PC-3 (cell line): ENCODE results near the gene BRD3. TPM values are rescaled to one million over a fixed set of nuclear protein-coding genes. Genes with fewer than 3 reads are reported as not detected.

Source experiments
- ATAC-seq: fragments of 200-7000 bp; cut with Tn5 transposase; 2 replicates; pipeline ENCODE4 v1.9.1; 2020; ENCODE audit warnings: mild to moderate bottlenecking, moderate library complexity
- BruUV-seq: library from RNA; stranded (reverse); fragments of 400-500 nt; replicated peaks from 2 replicates; lab custom pipeline; 2021; lab: Mats Ljungman, UMichigan
- CTCF ChIA-PET: fragments of 300-600 bp; sonication (Branson Sonifier 250); formaldehyde crosslinking; loops from one replicate; lab custom pipeline; 2022; ENCODE audit warnings: antibody characterized with exemption; lab: Charles Lee
- POLR2A ChIA-PET: fragments of 300-600 bp; sonication (Branson Sonifier 250); formaldehyde crosslinking; loops from one replicate; lab custom pipeline; 2022; ENCODE audit warnings: antibody characterized with exemption; ENCODE audit not compliant: unreplicated experiment; lab: Charles Lee
- DNase-seq: peaks from one replicate; pipeline ENCODE4 v3.0.0-alpha.2; 2015
- H2AFZ ChIP-seq: fragments of 300-600 bp; sonication (generic); 2 replicates; pipeline ENCODE4 v1.6.0; 2016; ENCODE audit warnings: antibody characterized with exemption, low read length
- H3F3A ChIP-seq: fragments of 300-600 bp; sonication (generic); one replicate; pipeline ENCODE4 v1.6.0; 2017; ENCODE audit warnings: antibody characterized with exemption, low read length, control low read depth, mild to moderate bottlenecking; ENCODE audit not compliant: unreplicated experiment
- H3K27ac ChIP-seq: fragments of 300-600 bp; sonication (generic); 2 replicates; pipeline ENCODE4 v1.5.1; 2016; ENCODE audit warnings: mild to moderate bottlenecking, low read length
- H3K27me3 ChIP-seq: fragments of 300-600 bp; sonication (generic); 2 replicates; pipeline ENCODE4 v1.6.1; 2016; ENCODE audit warnings: low read length, mixed read lengths
- H3K36me3 ChIP-seq: fragments of 300-600 bp; sonication (generic); 2 replicates; pipeline ENCODE4 v1.6.1; 2016; ENCODE audit warnings: low read depth, mixed run types, low read length, mixed read lengths
- H3K4me1 ChIP-seq: fragments of 300-600 bp; sonication (generic); 2 replicates; pipeline ENCODE4 v1.5.1; 2016; ENCODE audit warnings: low read length; ENCODE audit not compliant: insufficient read depth
- H3K4me2 ChIP-seq: fragments of 300-600 bp; sonication (generic); 2 replicates; pipeline ENCODE4 v1.6.0; 2016; ENCODE audit warnings: low read length
- H3K4me3 ChIP-seq: fragments of 300-600 bp; sonication (generic); 2 replicates; pipeline ENCODE4 v1.5.1; 2016; ENCODE audit warnings: mild to moderate bottlenecking, low read length, mixed read lengths
- H3K79me2 ChIP-seq: fragments of 300-600 bp; sonication (generic); 2 replicates; pipeline ENCODE4 v1.6.1; 2017; ENCODE audit warnings: low read length, mixed read lengths
- H3K9ac ChIP-seq: fragments of 300-600 bp; sonication (generic); 2 replicates; pipeline ENCODE4 v1.6.0; 2016; ENCODE audit warnings: mild to moderate bottlenecking, low read length
- H3K9me2 ChIP-seq: fragments of 300-600 bp; sonication (generic); replicated peaks from 2 replicates; pipeline ENCODE4 v1.6.1; 2016; ENCODE audit warnings: mixed run types, low read length, mixed read lengths
- H3K9me3 ChIP-seq: fragments of 300-600 bp; sonication (generic); 2 replicates; pipeline ENCODE4 v1.6.1; 2016; ENCODE audit warnings: low read length, mixed read lengths
- H4K20me1 ChIP-seq: fragments of 300-600 bp; sonication (generic); 2 replicates; pipeline ENCODE4 v1.6.1; 2016; ENCODE audit warnings: low read length, mixed read lengths
- EZH2 ChIP-seq: fragments of 300-600 bp; sonication (generic); IDR thresholded peaks from one replicate; pipeline ENCODE4 v1.6.1; 2017; ENCODE audit warnings: antibody characterized with exemption, mild to moderate bottlenecking, low read length; ENCODE audit not compliant: unreplicated experiment
- EZH2phosphoT487 ChIP-seq: fragments of 300-600 bp; sonication (generic); IDR thresholded peaks from 2 replicates; pipeline ENCODE4 v1.6.1; 2018; ENCODE audit warnings: mild to moderate bottlenecking, antibody characterized with exemption, low read length, borderline replicate concordance
- intact Hi-C: fragments of 100-400 bp; cut with micrococcal nuclease; formaldehyde crosslinking; loops from 2 replicates; pipeline ENCODE4 v1.9.0; 2023
- total RNA-seq: library from RNA; depleted of rRNA; stranded (reverse); fragments of >200 nt; gene quantifications from 2 replicates; pipeline ENCODE4 v1.2.3, GENCODE V29; 2014
- TF ChIP-seq, protein P1 (sequence below): fragments of 300-600 bp; sonication (generic); conservative IDR thresholded peaks from 2 replicates; pipeline ENCODE4 v1.5.1; 2017; ENCODE audit warnings: antibody characterized with exemption, low read depth, mild to moderate bottlenecking, low read length

BRD3 gene
- total RNA-seq, 1 experiment from 2014 or later, result 5.5 TPM

DNA sequence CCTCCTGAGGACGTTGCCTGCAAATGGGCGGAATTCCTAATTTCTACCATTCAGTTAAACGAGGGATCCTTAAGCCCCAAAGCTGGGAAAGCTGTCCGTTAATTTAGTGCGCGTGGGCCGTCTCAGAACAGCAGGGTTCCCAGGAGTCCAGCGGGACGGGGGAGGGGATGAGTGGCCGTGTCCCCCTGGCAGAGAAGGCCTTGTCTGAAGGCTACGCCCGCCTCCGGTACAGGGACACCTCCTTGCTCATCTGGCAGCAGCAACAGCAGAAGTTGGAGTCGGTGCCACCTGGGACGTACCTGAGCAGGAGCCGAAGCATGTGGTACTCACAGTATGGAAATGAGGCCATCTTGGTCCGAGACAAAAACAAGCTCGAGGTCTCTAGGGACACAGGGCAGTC lies 41.2 kb downstream of the BRD3 start:
- Histone ChIP-seq H3K4me3 (no peak overlapping the region), H3K4me2 (peak overlapping the region; percentile 89; the same call in 1 of the 2 replicates), H3K9me3 (no peaks in the 10 kb centered on the region), H3K79me2 (no peaks in the 10 kb centered on the region), H3K36me3 (no peaks in the 10 kb centered on the region), H3K4me1 (peaks cover 4% of the 10 kb centered on the region), H4K20me1 (no peaks in the 10 kb centered on the region), H3K9me2 (no peaks in the 10 kb centered on the region), H3K9ac (no peak overlapping the region), H3K27ac (no peak overlapping the region), H3K27me3 (no peaks in the 10 kb centered on the region), H3F3A (no peaks in the 10 kb centered on the region), H2AFZ (no peak overlapping the region)
- intact Hi-C loops, result no loop called here
- TF ChIP-seq EZH2 (no peak), EZH2phosphoT487 (no peak)
- TF ChIP-seq, protein P1, sequence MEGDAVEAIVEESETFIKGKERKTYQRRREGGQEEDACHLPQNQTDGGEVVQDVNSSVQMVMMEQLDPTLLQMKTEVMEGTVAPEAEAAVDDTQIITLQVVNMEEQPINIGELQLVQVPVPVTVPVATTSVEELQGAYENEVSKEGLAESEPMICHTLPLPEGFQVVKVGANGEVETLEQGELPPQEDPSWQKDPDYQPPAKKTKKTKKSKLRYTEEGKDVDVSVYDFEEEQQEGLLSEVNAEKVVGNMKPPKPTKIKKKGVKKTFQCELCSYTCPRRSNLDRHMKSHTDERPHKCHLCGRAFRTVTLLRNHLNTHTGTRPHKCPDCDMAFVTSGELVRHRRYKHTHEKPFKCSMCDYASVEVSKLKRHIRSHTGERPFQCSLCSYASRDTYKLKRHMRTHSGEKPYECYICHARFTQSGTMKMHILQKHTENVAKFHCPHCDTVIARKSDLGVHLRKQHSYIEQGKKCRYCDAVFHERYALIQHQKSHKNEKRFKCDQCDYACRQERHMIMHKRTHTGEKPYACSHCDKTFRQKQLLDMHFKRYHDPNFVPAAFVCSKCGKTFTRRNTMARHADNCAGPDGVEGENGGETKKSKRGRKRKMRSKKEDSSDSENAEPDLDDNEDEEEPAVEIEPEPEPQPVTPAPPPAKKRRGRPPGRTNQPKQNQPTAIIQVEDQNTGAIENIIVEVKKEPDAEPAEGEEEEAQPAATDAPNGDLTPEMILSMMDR, result no peak
- BruUV-seq, result no TSS peak
- ChIA-PET CTCF (no interaction called here), POLR2A (interaction anchor here (0.6 kb wide), 1 partner anchor 253 kb away, joined by 4 read pairs; no protein-coding TSS in a partner anchor)
- DNase-seq, result no peak
- no peak for ATAC-seq

DNA sequence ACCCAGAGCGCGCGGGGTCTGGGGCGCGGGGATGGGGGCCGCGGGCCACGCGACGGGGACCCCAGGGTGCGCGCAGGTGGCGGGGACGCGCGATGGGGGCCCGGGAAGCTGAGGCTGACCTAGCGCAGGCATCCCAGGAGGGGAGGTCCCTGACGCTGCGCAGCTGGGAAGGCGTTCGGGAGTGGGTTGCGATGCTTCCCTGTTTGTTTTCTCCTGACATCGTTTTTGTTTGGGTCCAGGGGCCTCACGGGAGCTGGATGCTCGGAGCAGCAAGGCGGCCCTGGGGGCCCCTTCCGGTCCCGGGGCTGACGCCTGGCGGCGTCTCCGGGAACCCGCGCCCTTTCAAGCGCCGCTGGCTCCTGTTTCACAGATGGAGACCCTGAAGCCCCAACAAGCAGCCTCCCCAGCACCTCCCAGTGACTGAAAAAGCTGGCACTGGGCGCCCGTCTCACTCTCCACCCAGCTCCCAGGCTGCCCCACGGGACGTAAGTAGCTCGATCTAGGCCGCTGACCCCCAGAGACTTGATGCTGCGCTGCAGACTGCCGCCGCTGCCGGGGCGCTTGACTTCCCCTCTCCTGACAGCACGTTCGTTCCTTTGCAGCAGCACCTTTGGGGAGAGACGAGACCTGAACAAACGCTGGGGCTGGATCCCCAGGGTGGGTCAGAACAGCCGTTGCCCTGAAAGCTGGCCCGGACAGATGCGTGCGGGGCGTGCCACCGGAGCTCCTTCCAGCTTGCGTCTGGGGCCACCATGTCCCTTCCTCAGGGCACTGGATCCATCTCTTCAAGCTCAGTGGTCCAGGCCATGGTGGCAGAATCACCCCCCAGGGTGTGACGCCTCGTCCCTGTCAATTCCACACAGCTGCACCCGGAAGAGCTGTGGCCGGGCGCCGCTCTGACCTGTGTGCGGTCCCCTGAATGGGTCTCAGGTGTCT lies 42.0 kb downstream of the BRD3 start:
- Histone ChIP-seq H3K4me2 (peak overlapping the region; percentile 89), H3K9me2 (no peaks in the 10 kb centered on the region), H3K79me2 (no peaks in the 10 kb centered on the region), H4K20me1 (no peaks in the 10 kb centered on the region), H3K4me1 (peaks cover 4% of the 10 kb centered on the region), H3F3A (no peaks in the 10 kb centered on the region), H2AFZ (peak overlapping the region; percentile 86), H3K9ac (peak overlapping the region; percentile 63), H3K36me3 (no peaks in the 10 kb centered on the region), H3K27ac (no peak overlapping the region), H3K4me3 (peak overlapping the region; percentile 83), H3K9me3 (no peaks in the 10 kb centered on the region), H3K27me3 (no peaks in the 10 kb centered on the region)
- DNase-seq (peak; percentile 13), ATAC-seq (peak; percentile 31)
- CTCF ChIA-PET, result interaction anchor here (0.6 kb wide), 1 partner anchor 370 kb away, joined by 3 read pairs; no protein-coding TSS in a partner anchor
- TF ChIP-seq, protein P1, result no peak
- intact Hi-C loops, result loop anchor here (2.0 kb wide), 1 partner anchor 43 kb away; the partner anchor contains the start of gene BRD3
- POLR2A ChIA-PET, result interaction anchor here (0.6 kb wide), 1 partner anchor 253 kb away, joined by 4 read pairs; no protein-coding TSS in a partner anchor
- no TSS peak for BruUV-seq
